Fibroblast of skin of right quadriceps (primary cell): Measurements from ENCODE around the gene OTULIN.
A peak's percentile ranks its signal among the peaks of the same experiment; 100 is the strongest.

Experiments
- DNase-seq: peaks from one replicate; pipeline ENCODE4 v3.0.0-alpha.2; 2013

The OTULIN gene

DNA sequence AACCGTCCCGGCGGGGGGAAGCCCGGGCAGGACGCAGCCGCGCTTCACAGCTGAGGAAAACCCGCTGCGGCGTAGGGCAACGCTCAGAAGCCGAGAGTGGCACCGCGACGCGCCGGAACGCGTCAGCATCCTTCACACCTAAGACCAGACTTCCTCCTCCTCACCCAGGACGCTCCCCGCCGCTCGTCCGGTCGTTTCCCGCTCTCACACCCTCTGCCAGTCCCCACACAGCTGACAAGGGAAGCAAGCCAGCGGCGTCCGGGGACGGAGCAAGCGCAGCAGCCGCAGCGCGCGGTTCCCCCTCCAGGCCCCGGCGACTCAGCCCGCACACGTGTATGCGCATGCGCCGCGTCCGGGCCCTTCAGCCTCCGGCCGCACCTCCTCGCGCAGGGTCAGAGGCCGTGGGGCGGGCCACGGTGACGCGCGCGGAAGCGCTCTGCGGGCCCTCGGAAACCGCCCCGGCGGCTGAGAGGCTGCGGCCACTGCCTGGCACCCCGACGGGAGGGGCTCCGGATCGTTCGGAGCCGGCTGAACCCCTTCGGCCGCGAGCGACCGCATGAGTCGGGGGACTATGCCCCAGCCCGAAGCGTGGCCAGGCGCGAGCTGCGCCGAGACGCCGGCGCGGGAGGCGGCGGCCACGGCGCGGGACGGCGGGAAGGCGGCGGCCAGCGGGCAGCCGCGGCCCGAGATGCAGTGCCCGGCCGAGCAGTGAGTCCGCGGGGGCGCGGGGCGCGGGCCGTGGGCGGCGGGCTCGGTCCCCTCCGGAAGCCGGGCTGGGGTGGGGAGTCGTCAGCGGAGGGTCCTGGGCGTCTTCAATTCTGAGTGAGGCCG, at the start of gene OTULIN:
TSS of gene OTULIN (plus strand) at position 449 of the 831 bp plus-strand sequence. CDS start at position 557, 108 bp downstream.
- DNase-seq: peak; percentile 87

GRCh38 chr5:14615365-14615764, 49.2 kb upstream of the OTULIN start:
- DNase-seq: no peak

DNA sequence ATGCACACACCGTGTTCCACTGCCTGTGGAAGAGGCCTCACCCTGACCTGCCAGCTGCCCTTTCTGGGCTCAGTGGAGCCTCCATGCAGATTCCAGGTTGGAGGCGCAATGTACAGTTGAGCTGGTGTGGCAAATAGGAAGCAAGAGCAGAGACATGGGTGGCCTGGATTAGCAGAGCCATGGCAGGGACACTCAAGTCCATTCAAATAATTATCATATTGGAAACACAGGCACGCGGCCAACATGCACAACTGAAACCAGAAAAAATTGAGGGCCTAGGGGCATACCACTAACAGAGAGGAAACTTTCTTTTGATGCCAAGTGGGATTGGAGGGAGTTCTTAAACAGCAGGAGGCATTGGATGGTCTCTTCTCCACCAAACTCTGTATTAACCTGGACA, 47.1 kb upstream of the OTULIN start:
- DNase-seq: no peak

GRCh38 chr5:14627270-14627669, 37.2 kb upstream of the OTULIN start:
- no peak for DNase-seq

GRCh38 chr5:14628346-14628745, 36.2 kb upstream of the OTULIN start:
- DNase-seq: peak; percentile 59

DNA sequence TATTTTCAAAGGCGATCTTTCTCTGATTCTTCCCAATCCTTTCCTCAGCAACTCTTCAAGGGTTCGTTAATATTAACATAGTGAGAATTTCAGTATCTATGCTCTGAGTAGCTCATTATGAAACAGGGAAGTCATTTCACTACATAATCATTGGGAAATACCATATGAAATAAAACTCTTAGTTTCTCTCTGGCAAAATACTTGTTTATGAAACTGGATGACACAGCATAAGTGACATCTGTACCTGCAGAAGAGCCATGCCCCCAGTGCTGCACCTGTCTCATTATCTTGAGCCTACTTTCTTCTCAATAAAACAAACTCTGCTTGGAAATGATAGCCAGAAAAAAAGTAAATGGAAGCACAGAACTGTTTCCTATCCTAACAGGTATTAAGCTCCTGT, 33.8 kb upstream of the OTULIN start:
- DNase-seq: no peak

- DNase-seq: no peak
Observed at GRCh38 chr5:14635656-14636055, 28.9 kb upstream of the OTULIN start.

DNA sequence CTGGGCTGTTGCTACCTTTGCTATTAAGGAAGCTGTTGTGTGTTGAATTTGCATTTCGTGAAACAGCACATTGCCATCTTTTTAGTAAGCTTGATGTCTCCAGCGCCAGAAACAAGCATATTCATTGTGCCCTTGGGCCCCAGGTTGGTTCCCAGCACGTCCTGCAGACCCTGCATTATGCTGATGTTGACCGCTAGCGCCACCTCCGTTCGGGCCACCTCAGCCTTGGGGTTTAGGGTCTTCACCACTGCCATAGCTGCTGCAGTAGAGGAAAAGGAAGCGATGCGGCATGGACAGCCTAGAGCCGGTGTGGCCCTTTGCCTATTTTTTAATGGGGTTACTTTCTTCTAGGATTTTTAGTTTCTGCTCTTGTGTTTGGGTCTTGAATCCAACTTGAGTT, 23.8 kb upstream of the OTULIN start:
- DNase-seq: no peak

DNA sequence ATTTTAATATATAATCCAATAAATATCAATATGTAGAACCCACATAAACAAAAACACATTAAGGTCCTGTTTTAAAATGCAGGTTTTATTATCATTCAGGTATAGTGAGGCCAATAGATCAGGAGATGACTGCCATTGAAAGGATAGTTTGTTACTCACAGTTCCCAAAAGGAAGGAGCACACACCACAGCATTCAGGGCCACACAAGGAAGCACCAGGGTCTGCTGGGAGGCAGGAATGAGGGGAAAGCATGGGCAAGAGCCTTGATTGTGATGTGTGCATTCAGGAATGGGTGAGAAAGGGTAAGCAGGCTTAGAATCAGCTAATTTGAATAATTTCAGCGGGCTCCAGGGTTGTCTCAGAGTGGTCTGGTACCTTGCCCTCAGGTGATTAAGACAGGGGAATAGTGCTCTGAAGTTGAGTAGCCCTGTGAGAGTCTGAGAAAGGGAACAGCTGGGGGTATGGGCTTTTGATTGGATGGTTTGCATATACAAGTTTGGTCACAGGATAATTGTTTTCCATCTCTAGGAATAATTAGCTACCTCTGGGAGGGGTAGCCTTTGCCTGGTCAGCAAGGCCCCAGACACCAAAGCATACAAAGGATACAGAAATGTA, 19.8 kb upstream of the OTULIN start:
- no peak for DNase-seq

DNA sequence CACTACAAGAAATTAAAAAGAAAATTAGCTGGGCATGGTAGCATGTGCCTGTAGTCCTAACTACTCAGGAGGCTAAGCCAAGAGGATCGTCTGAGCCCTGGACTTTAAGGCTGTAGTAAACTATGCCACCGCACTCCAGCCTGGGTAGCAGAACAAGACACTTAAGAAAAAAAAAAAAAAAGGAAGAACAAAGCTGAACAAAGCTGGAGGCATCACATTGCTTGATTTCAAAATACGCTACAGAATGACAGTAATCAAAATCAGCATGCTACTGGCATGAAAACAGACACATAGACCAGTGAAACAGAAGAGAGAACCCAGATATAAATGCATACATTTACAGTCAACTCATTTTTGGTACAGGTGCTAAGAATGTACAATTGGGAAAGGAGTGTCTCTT, 14.5 kb upstream of the OTULIN start:
- DNase-seq: no peak

DNA sequence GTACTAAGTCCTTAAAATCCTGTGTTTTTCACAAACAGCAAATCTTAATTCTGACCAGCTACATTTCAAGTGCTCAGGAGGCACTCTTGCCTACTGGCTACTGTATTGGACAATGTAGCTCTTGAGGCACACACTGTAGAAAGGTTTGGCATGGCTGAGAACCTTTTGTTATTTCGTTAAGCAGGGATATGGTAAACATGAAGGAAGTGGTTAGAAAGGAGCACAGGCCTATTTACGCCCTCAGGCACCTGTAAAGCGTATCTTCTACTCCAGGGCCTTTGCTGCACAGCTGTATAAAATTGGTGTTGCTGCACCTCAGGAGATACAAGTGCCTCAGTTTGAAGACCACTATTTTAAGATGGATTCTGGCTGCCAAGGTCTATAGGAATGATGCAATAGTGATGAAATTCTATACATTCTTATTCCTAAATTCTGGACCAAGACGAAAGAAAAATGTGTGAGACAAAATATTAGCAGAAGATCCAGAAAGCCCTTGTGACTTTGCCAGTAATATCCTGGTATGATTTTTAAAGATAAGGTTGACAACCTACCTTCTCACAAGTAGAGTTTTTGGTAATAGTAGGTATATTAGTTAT, 9.3 kb upstream of the OTULIN start:
- DNase-seq: no peak

GRCh38 chr5:14656898-14657297, 7.6 kb upstream of the OTULIN start:
- DNase-seq: no peak

DNA sequence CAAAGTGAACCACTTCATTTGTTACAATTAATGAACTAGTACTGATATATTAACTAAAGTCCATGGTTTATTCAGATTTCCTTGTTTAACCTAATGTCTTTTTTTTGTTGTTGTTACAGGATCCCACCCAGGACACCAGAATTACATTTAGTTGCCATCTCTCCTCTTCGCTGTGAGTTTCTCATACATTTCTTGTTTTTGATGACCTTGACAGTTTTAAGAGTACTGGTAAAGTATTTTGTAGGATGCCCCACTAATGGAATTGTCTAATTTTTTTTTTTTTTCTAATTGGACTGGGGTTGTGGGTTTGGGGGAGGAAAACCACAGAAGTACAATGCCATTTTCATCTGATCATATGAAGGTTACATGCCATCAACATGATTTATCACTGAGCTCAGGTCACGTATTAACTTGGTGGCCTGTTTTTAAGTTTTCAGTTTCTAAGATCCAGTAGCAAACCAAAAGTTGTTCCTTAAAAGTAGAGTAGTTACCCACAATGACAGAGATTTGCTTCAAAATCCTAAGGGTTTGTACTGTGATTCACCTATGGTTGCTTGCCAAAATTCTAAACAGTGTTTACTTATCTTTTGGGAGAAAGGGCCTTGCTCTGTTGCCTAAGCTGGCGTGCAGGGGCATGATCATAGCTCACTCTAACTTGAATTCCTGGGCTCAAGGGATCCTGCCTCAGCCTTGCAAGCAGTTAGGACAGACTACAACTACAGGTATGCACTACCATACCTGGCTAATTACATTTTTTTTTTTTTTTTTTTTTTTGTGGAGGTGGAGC, 4.5 kb upstream of the OTULIN start:
- DNase-seq: peak; percentile 56

DNA sequence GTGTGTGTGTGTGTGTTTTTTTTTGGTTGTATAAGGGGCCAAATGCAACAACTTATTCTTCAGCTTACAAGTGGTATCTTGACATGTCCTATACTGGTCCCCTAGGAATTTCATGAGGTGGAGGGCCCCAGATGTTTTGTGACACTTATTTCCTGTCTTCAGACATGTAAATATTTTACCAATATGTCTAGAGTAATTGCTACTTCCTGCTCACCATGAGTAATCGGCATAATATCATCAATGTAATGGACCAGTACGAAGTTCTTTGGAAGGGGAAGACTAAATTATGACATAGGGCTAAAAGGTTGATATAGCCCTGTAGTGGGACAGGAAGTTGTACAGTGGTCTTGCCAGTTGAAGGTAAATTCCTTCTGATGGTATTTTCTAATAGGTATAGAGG, 3.7 kb upstream of the OTULIN start:
- DNase-seq: no peak

DNA sequence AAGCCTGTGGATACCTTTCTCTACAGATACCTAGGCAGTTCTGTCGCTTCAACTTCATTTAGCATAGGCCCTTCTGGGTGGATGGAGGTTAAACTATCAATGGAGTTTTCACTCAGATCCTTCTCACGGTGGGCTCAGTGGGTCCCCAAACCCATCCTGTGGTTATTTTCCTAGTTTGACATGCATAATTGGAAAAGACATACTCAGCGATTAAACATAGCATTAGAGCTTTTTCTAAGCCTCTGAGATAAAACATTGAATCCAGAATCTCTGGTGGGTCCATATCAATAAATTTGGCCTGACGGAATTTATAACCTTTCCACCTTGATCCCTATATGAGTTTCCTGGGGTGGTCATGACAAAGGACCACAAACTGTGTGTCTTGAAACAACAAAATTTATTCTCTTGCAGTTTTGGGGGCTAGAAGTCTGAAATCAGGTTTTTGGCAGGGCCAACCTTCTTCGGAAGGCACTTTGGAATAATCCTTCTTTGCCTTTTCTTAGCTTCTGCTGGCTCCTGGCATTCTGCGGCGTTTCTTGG, 1.7 kb upstream of the OTULIN start:
- no peak for DNase-seq

DNA sequence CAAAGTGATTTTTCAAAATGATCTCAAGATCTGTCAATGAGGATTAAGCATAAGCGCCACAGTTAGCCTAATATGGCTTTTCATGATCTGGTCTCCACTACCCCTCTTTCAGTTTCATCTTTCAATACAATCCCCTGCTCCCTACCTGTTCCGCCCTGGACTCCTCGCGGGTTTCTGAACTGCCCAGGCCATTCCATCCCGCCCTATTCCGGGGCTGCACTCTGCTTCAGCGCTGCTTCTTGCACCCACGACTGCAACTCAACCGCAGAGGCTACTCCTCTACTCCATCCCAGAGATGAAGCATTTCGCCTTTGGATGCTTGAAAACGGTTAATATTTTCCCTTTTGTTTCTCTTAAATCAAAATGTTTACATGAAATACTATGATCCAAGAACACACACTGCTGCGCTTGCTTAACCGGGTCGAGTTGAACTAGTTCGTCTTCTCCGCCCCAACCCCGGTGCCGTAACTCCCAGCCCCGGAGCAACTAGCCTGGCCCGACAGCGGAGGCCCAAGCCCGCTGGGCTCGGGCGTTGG, 716 bp upstream of the OTULIN start:
- peak; percentile 14 for DNase-seq

- DNase-seq: peak; percentile 10
Observed at GRCh38 chr5:14665101-14665822, 744 bp downstream of the OTULIN start.

GRCh38 chr5:14665949-14666348, 1.4 kb downstream of the OTULIN start:
- DNase-seq: peak; percentile 17

GRCh38 chr5:14666357-14666756, 1.8 kb downstream of the OTULIN start:
- no peak for DNase-seq

- DNase-seq: no peak
Observed at GRCh38 chr5:14667290-14667689, 2.8 kb downstream of the OTULIN start.

GRCh38 chr5:14667770-14668169, 3.3 kb downstream of the OTULIN start:
- DNase-seq: no peak

GRCh38 chr5:14668181-14668591, 3.7 kb downstream of the OTULIN start:
- no peak for DNase-seq
